Measurements from ENCODE around the gene CWC27. TPM values are rescaled to one million over a fixed set of nuclear protein-coding genes. Genes with fewer than 3 reads are reported as not detected.

Gene CWC27, protein sequence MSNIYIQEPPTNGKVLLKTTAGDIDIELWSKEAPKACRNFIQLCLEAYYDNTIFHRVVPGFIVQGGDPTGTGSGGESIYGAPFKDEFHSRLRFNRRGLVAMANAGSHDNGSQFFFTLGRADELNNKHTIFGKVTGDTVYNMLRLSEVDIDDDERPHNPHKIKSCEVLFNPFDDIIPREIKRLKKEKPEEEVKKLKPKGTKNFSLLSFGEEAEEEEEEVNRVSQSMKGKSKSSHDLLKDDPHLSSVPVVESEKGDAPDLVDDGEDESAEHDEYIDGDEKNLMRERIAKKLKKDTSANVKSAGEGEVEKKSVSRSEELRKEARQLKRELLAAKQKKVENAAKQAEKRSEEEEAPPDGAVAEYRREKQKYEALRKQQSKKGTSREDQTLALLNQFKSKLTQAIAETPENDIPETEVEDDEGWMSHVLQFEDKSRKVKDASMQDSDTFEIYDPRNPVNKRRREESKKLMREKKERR
- total RNA-seq (2021; fragmentation: NEBNext Ultra II Directional; extraction: Animal tissue kit (Norgen Biotek cat#: 25700)) = 10 to 100 TPM; 19.6 to 29.9 (median 25.4) TPM
- long read RNA-seq, partial matches to known transcripts = 23 of 28 reads
- long read RNA-seq, other reads (novel, unspliced or antisense) = 4 of 28 reads

DNA sequence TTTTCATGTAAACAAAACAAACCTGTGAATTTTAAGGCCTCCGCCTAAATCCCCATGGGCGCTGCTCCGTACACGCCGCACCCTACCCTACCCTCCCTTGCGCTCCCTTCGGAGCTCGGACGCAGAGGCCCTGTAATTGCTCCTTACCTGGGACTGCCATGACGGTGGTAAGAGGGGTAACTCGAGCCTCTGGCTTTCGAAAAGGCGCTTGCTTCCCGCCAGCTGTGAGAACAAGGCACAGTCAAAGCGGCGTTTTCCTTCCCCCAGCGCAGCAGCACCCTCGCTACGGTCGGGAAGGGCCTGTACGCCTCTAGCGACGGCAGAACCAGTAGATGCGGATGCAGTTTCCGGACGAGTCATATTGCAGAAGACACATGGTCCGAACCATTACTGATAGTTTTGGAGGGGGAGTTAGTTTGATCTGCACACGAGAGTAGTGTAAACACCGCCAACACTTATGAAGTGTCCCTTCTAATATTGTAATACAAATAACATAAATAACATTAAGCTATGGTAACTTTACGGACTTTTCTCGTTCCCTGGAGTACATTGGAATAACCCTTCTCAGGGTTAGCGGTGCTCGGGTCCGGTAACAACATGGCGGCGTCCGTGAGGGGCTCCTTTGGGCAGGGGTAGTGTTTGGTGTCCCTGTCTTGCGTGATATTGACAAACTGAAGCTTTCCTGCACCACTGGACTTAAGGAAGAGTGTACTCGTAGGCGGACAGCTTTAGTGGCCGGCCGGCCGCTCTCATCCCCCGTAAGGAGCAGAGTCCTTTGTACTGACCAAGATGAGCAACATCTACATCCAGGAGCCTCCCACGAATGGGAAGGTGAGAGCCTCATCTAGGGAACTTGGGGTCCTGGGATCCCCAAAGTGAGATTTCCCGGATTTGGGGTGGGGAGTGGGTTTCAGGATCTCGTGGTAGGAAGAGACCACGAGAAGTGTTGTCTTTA lies at the start of gene CWC27, which contains the start of gene SREK1IP1:
TSS of gene CWC27 (plus strand) at position 573 of the 955 bp plus-strand sequence. CDS start at position 790, 217 bp downstream.
TSS of gene SREK1IP1 (minus strand) at position 334 of the 955 bp plus-strand sequence. CDS start at position 160, 174 bp downstream.
- Mint-ChIP-seq H3K36me3 (ENCODE audit: low read depth) (peaks cover 6% of the 10 kb centered on the region), H3K4me1 (ENCODE audit: low read depth) (peaks cover 47% of the 10 kb centered on the region), H3K27ac (peak within 1 kb of the TSS; percentile 97), H3K4me3 (peak within 1 kb of the TSS; percentile 98), H3K27me3 (ENCODE audit: insufficient read depth) (no peaks in the 10 kb centered on the region; the same call in 1 of the 2 replicates), H3K9me3 (no peaks in the 10 kb centered on the region)
- DNase-seq = peak; percentile 91
- TF ChIP-seq, protein P1, sequence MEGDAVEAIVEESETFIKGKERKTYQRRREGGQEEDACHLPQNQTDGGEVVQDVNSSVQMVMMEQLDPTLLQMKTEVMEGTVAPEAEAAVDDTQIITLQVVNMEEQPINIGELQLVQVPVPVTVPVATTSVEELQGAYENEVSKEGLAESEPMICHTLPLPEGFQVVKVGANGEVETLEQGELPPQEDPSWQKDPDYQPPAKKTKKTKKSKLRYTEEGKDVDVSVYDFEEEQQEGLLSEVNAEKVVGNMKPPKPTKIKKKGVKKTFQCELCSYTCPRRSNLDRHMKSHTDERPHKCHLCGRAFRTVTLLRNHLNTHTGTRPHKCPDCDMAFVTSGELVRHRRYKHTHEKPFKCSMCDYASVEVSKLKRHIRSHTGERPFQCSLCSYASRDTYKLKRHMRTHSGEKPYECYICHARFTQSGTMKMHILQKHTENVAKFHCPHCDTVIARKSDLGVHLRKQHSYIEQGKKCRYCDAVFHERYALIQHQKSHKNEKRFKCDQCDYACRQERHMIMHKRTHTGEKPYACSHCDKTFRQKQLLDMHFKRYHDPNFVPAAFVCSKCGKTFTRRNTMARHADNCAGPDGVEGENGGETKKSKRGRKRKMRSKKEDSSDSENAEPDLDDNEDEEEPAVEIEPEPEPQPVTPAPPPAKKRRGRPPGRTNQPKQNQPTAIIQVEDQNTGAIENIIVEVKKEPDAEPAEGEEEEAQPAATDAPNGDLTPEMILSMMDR (IDR thresholded peaks at IDR 0.05) = peak; percentile 38; the same call in 1 of the 2 replicates

DNA sequence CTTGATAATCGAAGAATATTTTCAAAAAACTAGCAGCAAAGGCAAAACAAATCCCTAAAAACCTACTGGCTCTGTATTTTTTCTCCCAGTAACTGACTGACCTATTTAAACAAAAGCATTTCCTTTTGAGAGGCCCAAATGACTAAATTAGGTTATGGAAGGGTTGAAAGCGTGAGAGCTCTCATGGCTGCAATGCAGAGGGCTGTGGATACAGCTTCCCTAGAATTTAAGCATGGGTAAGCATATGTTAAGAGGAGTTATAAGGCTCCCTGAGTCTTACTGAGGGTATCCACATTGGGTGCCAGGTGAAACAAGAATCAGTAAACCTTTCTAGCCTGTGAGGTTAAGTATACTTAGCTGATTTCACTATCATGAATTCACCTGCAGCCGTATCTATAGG lies 46.1 kb upstream of the CWC27 start:
- Mint-ChIP-seq H3K27me3 (ENCODE audit: insufficient read depth) (no peaks in the 10 kb centered on the region), H3K9me3 (no peaks in the 10 kb centered on the region), H3K27ac (no peak overlapping the region), H3K36me3 (ENCODE audit: low read depth) (peaks cover 12% of the 10 kb centered on the region), H3K4me1 (ENCODE audit: low read depth) (no peaks in the 10 kb centered on the region), H3K4me3 (no peak overlapping the region)
- DNase-seq = no peak
- TF ChIP-seq, protein P1 (IDR thresholded peaks at IDR 0.05) = no peak

DNA sequence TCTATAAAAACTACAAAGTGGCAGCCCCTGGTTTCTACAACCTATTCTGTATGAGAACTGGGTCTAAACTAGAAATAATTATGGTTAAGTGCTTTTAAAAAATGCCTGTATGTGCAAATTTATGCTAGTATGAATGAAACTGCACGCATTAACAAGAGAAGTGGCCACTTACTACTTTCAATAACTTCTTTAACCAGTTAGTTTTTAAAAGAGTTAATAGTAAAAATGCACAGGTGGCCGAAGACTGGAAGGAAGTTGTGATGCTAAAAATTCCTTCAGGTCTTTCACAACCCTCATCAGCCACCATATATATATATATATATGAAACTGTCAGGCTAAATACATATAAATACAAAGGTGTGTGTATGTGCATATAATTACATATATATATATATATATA lies 41.6 kb upstream of the CWC27 start:
- Mint-ChIP-seq H3K27ac (no peak overlapping the region), H3K36me3 (ENCODE audit: low read depth) (peaks cover 19% of the 10 kb centered on the region), H3K27me3 (ENCODE audit: insufficient read depth) (no peaks in the 10 kb centered on the region), H3K4me3 (no peak overlapping the region), H3K4me1 (ENCODE audit: low read depth) (no peaks in the 10 kb centered on the region), H3K9me3 (no peaks in the 10 kb centered on the region)
- TF ChIP-seq, protein P1 (IDR thresholded peaks at IDR 0.05) = no peak
- no peak for DNase-seq

DNA sequence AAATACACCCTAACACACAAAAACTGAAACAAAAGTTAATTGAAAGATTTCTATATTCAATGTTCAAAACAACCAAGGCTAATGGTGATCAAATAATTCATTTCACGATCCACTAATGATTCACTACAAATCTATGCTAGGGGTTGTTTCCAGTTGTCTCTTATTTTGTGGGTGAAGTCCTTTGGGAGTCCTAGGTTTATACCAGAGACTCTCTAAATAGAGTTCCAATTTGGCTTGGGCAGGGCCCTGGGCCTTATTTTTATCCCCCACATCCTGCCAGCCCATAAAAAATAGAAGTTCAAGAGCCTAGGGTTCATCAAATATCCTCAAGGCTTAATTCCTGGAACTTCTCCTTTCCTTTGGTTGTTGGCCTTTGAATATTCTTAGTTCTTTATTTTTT lies 26.3 kb upstream of the CWC27 start:
- no peak overlapping the region for H3K27ac Mint-ChIP-seq
- no peak overlapping the region for H3K4me3 Mint-ChIP-seq
- TF ChIP-seq, protein P1 (IDR thresholded peaks at IDR 0.05) = no peak
- peaks cover 25% of the 10 kb centered on the region for H3K4me1 Mint-ChIP-seq (ENCODE audit: low read depth)
- no peak for DNase-seq
- H3K9me3 Mint-ChIP-seq = no peaks in the 10 kb centered on the region
- H3K27me3 Mint-ChIP-seq (ENCODE audit: insufficient read depth) = no peaks in the 10 kb centered on the region
- H3K36me3 Mint-ChIP-seq (ENCODE audit: low read depth) = peaks cover 6% of the 10 kb centered on the region

DNA sequence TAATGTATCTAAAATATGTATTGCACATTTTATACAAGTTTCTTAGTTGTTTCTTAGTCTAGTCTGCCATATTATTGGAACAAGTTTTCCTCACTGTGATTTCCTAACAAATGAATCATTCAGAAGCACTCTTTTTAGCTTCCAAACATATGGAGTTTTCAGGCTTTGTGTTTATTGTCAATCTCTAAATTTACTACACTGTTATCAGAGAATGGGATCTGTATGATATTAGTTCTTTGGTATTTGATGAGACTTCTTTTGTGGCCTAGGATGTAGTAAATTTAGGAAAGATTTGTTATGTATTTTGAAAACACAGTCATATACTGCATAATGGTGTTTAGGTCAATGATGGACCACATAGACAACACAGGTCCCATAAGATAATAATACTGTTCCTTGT lies 25.9 kb upstream of the CWC27 start:
- TF ChIP-seq, protein P1 (IDR thresholded peaks at IDR 0.05) = no peak
- Mint-ChIP-seq H3K27ac (no peak overlapping the region), H3K27me3 (ENCODE audit: insufficient read depth) (no peaks in the 10 kb centered on the region), H3K36me3 (ENCODE audit: low read depth) (peaks cover 6% of the 10 kb centered on the region), H3K4me3 (no peak overlapping the region), H3K9me3 (no peaks in the 10 kb centered on the region), H3K4me1 (ENCODE audit: low read depth) (peaks cover 25% of the 10 kb centered on the region)
- DNase-seq = peak; percentile 40
